GM21825 (cell line): ENCODE measurements around the gene SRM.
"Not testable (repeated sequence)": the region's sequence is repeated elsewhere in the genome, so short reads cannot be mapped to it uniquely, and the experiment has no call there.

ENCODE experiments used
- ATAC-seq: cut with Tn5 transposase; IDR thresholded peaks from one replicate; pipeline ENCODE4 v1.9.1; 2021; ENCODE audit warnings: mild to moderate bottlenecking, moderate library complexity; ENCODE audit not compliant: unreplicated experiment

The SRM gene

DNA sequence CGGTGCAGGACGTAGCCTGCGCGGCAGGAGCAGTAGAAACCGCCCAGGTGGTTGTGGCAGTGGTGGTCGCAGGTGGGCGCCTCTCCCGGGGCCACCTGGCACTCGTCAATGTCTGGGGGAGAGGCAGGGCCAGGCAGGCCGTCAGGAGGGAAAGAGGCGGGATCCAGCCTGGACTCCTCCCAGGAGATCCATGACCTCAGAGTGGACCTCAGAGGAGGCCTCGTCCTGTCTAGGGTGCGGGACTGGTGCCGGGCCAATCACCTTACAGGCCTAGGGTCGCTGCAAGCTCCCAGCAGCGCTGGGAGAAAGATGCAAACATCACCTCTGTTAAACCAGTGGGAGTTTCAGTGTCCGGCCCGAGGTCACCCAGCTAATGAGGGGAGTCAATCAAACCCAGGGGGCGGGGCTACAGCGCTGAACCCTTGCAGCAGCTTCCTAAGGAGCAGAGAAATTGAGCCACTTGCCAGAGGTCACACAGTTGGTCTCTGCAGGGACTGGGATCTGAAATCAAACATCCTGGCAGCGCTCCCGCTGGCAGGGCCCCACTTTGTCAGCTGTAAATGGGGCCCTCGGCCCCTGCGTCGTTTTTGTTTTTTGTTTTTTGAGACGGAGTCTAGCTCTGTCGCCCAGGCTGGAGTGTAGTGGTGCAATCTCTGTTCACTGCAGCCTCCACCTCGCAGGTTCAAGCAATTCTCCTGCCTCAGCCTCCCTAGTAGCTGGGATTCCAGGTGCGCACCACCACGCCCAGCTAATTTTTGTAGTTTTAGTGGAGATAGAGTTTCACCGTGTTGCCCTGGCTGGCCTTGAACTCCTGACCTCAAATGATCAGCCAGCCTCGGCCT lies 14.2 kb downstream of the SRM start:
- ATAC-seq, result no peak

DNA sequence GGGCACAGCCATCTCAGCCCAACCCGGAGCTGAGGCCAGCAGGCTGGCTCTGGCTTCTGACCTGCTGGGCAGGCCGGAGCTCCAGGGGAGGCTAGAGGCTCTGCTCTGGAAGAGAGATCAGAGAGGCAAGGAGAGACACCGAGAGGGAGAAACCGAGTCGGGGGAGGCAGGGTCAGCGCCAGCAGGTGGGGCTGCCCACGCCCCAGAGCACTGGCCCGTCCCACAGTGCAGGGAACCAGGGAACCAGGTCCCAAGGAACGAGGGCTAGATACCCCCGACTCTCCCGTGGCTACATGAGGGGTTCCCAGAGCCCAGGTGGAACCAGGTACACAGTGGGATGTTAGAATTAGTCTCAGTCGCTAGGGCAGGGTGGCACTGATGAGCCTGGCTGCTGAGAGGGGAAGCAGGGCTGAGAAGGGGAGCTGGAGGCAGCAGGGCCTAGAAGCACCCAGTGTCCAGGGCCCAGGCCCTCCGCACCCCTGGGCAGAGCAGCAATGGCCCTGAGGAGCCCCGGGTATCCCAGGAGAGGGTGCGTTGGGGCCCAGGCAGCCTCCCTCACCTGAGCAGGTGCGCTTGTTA lies 14.9 kb downstream of the SRM start:
- no peak for ATAC-seq

DNA sequence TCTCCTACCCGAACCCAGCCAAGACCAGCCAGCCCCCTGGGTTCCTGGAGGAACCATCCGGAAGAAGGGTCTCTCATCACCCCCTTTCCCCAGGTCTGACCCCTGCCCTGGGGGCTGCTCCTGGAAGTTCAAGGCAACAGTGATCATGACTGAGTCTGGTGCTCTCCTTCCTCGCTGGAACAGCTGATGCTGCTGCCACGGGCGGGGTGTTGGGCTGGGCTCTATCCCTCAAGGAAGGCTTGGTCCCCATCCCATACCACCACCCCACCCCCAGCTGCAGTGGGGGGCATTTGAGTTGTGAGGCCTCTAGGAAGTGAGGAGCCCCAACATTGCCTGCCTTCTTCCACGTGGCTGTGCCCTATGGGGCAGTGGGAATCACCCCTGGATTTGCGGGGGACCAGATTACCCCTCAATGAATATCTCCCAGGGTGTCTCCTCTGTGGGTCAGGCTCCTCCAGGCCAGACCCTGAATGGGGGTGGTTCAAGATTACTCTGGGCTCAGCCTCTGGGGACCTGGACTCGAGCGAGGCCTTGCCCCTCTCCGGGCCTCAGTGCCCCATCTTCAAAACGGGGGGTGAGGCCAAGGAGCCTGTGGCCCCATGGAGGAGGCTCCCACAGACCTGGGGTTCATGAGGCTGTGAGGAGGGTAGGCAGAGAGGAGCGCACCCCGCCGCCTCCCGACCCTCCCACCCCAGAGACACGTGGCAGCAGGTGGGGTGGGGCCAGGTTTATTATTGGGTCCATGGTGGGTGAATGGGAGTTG lies 15.6 kb downstream of the SRM start:
- no peak for ATAC-seq

DNA sequence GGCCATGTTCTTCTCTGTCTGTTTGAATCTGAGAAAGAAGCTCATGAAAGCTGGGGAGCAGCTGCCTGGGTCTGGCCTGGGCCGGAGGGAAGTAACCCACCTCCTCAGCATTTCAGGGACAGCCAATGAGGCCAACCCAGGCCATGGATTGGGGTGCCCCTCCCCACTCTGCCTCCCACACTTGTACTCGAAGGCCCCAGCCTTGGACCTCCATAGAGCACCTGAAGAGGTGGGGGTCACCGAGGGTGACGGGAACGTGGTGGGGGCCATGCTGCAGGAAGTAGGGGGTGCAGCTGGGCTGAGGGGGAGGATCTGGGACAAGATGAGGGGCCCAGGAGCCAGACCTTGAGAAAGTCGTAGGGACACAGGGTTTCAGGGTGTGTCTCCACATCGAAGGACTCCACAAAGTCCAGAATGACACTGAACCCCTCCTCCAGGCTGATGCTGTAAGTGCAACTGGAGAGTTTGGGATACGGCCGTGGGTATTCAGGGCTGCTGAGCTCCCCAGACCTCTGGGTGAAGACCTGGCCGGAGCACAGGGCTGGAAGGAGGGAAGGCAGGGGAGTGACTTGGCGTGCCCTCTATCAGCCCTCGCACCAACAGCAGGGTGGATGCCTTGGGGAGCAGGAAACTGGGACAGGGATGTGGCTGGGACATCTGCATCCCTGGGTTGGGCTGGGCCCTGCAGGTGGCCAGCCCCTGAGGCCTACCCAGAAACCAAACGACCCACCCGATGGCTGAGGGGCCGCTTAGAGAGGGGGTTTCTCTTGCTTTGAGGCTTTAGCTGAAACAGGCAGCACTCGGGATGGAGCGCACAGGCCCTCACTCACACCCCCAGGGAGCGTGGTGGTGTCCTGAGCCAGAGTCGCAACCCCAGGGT lies 16.6 kb downstream of the SRM start:
- ATAC-seq, result no peak

DNA sequence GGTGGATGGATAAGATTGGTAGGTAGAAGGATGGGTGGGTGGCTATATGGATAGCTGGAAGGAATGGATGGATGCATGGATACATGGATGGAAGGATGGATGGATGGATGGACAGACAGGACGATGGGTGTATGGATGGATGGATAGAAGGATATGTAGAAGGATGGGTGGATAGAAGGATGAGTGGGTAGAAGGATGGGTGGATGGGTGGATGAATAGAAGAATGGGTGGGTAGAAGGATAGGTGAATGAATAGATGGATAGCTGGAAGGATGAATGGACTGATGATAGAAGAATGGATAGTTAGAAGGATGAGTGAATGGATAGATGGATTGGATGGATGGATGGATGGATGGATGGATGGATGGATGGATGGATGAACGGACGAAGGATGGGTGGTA lies 17.8 kb downstream of the SRM start:
- ATAC-seq, result no peak

DNA sequence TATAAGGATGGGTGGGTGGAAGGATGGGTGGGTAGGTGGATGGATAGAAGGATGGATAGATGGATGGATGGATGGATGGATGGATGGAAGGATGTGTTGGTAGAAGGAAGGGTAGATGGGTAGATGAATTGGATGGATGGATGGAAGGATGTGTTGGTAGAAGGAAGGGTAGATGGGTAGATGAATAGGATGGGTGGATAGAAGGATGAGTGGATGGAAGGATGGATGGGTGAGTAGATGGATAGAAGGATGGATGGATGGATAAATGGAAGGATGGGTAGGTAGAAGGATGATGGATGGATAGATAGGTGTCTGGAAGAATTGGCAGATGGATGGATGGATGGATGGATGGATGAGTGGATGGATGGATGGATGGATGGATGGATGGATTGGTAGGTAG lies 18.8 kb downstream of the SRM start:
- ATAC-seq, result no peak

DNA sequence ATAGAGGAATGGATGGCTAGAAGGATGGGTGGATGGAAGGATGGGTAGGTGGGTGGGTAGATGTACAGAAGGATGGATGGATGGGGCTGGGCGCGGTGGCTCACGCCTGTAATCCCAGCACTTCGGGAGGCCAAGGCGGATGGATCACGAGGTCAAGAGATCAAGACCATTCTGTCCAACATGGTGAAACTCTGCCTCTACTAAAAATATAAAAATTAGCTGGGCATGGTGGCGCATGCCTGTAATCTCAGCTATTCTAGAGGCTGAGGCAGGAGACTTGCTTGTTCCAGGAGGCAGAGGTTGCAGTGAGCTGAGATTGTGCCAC lies 19.8 kb downstream of the SRM start:
- ATAC-seq, result not testable (repeated sequence)

DNA sequence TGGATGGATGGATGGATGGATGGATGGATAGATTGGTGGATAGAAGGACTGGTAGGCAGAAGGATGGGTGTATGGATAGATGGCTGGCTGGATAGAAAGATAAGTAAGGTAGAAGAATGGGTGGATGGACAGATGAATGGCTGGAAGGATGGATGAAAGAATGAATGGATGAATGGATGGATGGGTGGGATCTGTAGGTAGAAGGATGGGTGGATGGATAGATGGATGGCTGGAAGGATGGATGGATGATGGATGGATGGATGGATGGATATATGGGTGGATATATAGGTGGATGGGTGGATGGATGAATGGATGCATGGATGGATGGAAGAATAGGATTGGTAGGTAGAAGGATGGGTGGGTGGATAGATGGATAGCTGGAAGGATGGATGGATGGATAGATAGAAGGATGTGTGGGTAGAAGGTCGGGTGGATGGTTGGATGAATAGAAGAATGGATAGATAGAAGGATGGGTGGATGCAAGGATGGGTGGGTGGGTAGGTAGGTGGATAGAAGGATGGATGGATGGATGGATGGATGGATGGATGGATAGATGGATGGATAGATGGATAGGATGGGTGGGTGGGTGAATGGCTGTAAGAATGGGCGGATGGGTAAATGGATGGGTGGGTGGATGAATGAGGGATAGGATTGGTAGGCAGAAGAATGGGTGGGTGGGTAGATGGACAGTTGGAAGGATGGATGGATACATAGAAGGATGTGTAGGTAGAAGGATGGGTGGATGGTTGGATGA lies 20.3 kb downstream of the SRM start:
- no peak for ATAC-seq

DNA sequence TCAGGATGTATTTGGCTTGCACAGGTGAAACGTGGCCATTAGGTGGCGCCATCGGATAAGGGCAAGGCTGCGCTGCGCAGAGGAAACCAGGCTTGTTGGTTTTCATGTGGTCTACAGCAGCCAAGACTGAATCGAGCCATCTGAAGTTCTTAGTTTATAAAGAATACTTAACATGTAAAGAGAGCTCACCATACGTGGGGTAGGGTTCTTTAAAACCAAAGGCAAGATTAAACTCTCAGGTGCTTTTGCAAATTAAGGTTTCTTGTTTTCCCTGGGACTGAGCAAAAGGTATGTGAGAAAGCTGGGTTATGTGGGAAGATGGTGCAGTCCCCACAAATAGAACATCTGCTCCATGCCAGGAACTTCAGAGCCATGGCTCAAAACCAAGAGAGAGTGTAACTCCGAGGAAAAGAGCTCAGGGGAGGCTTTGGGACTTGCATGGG lies 22.1 kb downstream of the SRM start:
- peak; percentile 79 for ATAC-seq

DNA sequence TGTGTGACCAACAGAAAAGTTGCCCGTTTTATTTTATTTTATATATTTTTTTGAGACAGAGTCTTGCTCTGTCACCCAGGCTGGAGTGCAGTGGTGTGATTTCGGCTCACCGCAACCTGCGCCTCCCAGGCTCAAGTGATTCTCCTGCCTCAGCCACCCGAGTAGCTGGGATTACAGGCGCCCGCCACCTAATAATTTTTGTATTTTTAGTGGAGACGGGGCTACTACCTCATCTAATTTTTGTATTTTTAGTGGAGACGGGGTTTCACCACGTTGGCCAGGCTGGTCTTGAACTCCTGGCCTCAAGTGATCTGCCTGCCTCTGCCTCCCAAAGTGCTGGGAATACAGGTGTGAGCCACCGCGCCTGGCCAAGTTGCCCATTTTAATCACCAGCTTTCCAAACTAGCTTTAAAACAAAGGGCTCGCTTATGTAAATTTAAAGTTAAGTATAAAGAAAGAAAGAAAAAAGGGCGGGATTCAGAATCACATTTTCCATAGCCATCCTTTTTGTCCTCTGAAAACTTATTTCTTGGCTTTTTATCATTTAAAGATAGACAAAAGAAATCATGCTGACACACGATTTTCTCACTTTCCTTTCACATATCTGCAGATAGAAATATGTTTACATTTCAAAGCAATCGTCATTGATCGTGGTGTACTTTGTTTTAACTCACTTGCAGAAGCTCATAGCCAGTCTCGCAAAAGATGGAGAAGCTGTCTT lies 22.6 kb downstream of the SRM start:
- not testable (repeated sequence) for ATAC-seq

DNA sequence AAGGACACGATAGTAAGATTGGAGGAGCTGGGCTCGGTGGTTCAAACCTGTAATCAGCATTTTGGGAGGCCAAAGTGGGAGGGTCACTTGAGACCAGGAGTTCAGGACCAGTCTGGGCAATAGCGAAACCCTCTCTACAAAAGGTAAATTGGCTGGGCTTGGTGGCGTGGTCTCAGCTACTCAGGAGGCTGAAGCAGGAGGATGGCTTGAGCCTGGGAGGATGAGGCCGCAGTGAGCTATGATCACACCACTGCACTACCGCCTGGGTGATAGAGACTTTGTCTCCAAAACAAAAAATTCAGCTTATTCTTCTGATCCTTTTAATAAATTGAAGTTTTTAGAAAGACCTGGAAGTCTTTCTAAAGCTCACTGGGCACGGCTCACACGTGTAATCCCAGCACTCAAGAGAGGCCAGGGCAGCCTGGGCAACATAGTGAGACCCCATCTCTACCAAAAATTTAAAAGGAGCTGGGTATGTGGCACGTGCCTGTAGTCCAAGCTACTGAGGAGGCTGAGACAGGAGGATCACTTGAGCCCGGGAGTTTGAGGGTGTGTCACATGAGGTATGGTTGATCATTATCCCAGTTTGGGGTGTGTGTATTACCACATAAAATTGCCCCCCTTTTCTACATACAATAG lies 28.1 kb downstream of the SRM start:
- ATAC-seq, result no peak

DNA sequence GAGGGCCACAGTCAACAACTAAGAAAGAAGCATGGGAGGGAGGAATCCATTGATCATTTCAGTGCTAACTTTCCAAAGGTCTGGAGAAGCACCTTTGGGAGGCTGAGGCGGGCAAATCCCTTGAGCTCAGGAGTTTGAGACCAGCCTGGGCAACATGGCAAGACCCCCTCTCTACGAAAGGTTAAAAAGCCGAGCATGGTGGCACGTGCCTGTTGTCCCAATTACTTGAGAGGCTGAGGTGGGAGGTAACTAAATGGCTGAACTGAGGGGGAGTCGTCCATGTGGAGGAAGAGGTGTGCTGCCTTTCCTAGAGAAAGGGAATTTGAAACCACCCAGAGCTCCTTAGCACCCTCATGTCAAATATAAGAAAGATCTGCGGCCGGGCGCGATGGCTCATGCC lies 29.0 kb downstream of the SRM start:
- no peak for ATAC-seq

DNA sequence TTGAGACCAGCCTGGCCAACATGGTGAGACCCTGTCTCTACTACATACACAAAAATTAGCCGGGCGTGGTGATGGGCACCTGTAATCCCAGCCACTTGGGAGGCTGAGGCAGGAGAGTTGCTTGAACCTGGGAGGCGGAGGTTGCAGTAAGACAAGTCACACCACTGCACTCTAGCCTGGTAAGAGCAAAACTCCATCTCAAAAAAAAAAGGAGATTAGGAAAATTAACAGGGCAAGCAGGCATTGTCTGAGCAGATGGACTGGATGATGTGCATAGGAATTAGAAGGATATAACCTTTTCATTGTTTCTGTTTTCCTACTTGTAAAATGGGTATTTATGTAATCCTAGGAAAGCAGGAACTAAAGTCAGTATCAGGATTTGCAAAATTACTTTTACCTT lies 31.8 kb downstream of the SRM start:
- ATAC-seq, result no peak

DNA sequence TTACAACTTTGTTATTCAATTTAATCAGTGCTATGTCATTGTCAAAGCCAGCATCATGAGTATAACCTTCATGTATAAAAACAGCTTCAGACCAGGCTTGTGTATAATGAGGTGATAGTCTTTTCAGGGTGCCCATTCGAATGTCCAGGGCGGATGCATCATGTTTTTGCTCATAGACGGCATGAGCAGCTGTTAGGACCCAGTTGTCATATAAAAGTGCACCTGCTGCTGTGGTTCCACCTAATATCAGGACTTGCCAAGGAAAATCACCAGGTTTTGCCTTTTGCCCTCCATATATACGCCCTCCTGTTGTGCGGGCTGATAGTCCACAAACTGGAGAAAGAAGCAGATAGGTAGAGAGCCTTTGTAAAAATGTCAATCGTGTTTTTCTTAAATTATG lies 32.5 kb downstream of the SRM start:
- no peak for ATAC-seq

DNA sequence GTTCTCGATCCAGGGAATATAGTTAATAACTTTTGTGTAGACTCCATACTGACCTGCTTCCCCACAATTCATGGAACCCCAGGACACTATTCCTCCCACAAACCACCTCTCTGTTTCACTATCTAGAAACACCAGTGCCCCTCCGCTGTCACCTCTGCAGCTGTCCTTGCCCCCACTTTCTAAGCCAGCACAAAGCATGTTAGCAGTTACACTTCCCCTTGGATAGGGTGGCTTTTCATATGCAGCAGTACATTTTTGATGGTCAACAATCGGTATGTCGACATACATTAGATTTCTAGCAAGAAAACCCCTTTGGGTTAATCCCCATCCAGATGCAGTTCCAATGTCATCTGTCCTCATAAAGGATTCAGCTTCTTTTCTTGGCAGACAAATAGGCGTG lies 32.9 kb downstream of the SRM start:
- no peak for ATAC-seq

DNA sequence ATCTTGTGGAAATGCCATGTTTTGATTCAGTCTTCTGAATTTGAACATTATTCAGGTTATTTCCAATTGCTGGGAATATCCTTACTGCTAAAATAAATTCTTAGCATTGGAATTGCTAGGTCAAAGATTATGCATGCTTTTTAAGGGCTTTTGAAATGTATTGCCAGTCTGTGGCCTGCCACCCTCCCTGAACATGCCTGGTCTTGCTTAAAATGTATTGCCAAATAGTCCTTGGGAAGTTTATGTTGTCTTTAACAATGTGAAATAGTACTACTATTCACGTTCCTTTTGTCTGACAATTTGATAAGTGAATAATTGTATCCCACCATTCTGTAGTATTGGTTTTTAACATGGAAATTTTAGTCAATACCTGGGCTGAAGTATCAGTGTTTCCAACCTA lies 33.8 kb downstream of the SRM start:
- no peak for ATAC-seq

DNA sequence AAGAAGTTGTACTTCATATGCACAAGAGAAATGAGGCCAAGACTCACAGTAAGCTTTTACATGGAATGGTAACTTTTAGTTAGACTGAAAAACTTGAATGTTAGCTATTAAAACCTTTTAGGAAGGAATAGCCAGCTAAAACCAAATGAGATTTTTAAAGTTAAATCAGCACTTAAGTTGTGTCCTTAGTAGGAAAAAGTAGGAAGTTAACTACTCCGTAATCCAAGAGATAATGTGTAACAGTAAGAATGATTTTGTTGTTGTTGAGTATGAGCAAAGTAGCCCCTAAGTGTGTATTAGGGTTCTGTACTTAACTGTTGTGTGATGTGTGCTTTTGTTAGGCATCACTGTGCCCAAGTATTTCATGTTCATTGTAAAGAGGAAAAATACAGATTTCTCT lies 34.2 kb downstream of the SRM start:
- ATAC-seq, result no peak

DNA sequence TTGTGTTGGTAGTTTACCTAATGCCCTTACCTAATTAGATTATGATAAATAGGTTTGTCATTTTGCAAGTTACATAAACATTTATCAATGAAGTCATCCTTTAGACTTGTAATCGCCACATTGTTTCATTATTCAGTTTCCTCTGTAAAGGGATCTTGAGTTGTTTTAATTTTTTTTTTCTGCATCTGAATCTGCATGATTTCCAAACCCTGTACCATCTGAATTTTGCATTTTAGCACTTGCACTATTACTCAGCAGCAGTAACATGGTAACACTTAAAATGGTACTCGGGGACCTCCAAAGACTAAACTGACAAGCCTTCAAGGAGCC lies 35.0 kb downstream of the SRM start:
- ATAC-seq, result no peak

DNA sequence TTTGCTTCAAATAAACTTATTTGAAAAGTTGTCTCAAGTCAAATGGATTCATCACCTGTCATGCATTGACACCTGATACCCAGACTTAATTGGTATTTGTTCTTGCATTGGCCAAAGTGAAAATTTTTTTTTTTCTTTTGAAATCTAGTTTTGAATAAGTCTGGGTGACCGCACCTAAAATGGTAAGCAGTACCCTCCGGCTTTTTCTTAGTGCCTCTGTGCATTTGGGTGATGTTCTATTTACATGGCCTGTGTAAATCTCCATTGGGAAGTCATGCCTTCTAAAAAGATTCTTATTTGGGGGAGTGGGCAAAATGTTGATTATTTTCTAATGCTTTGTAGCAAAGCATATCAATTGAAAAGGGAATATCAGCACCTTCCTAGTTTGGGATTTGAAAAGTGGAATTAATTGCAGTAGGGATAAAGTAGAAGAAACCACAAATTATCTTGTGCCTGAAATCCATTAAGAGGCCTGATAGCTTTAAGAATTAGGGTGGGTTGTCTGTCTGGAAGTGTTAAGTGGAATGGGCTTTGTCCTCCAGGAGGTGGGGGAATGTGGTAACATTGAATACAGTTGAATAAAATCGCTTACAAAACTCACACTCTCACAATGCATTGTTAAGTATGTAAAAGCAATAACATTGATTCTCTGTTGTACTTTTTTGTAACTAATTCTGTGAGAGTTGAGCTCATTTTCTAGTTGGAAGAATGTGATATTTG lies 35.5 kb downstream of the SRM start:
- ATAC-seq, result no peak
